ENCODE data around the gene MYB. TPM values are rescaled to one million over a fixed set of nuclear protein-coding genes. Genes with fewer than 3 reads are reported as not detected.
"Not testable (repeated sequence)": the region's sequence is repeated elsewhere in the genome, so short reads cannot be mapped to it uniquely, and the experiment has no call there.

MYB gene
- total RNA-seq, 2 experiments from 2014 or later = 7.5 to 8.2 TPM

DNA sequence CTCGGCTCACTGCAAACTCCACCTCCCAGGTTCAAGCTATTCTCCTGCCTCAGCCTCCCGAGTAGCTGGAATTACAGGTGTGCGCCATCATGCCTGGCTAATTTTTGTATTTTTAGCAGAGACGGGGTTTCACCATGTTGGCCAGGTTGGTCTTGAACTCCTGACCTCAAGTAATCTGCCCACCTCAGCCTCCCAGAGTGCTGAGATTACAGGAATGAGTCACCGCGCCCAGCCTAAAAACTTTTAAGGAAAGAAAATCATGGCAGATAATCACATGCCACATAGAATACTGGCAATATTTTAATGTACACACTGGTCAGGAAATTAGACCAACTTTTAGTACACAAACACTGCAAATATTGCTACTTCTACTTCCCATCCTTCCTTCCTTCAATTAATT is 16.7 kb upstream of the MYB start:
- not testable (repeated sequence) for H3K9me3 Mint-ChIP-seq (ENCODE audit: insufficient read depth); DNase-seq; H3K27ac Mint-ChIP-seq; H3K27me3 Mint-ChIP-seq (ENCODE audit: low read depth); H3K36me3 Mint-ChIP-seq (ENCODE audit: low read depth); H3K4me3 Mint-ChIP-seq; ATAC-seq
- CTCF ChIA-PET = interaction anchor here (1.3 to 11.9 kb wide), 3 partner anchors 15 to 21 kb away, joined by 5 to 165 read pairs (median 32); partner anchors contain the start of gene MYB
- peaks cover 42% of the 10 kb centered on the region for H3K4me1 Mint-ChIP-seq (ENCODE audit: low read depth)
- POLR2A ChIA-PET = interaction anchor here (1.2 to 12.0 kb wide), 4 partner anchors 16 to 110 kb away, joined by 3 to 212 read pairs (median 10); partner anchors contain the start of genes HBS1L and MYB

GRCh38 chr6:135165031-135165430 is 16.1 kb upstream of the MYB start:
- no peak overlapping the region for H3K4me3 Mint-ChIP-seq
- peaks cover 38% of the 10 kb centered on the region for H3K4me1 Mint-ChIP-seq (ENCODE audit: low read depth)
- DNase-seq (no peak), ATAC-seq (no peak)
- H3K9me3 Mint-ChIP-seq (ENCODE audit: insufficient read depth) = no peaks in the 10 kb centered on the region
- ChIA-PET POLR2A (interaction anchor here (1.2 to 12.0 kb wide), 3 partner anchors 16 to 36 kb away, joined by 3 to 212 read pairs (median 14); partner anchors contain the start of gene MYB), CTCF (interaction anchor here (1.3 to 11.9 kb wide), 2 partner anchors 15 to 21 kb away, joined by 5 to 165 read pairs; partner anchors contain the start of gene MYB)
- H3K27ac Mint-ChIP-seq = no peak overlapping the region
- H3K36me3 Mint-ChIP-seq (ENCODE audit: low read depth) = no peaks in the 10 kb centered on the region
- no peaks in the 10 kb centered on the region for H3K27me3 Mint-ChIP-seq (ENCODE audit: low read depth)

GRCh38 chr6:135166515-135166914 is 14.6 kb upstream of the MYB start:
- H3K4me1 Mint-ChIP-seq (ENCODE audit: low read depth) = peaks cover 34% of the 10 kb centered on the region
- CTCF ChIA-PET = interaction anchor here (11.9 kb wide), 1 partner anchor 13 kb away, joined by 165 read pairs; the partner anchor contains the start of gene MYB
- no peak for DNase-seq
- no peaks in the 10 kb centered on the region for H3K27me3 Mint-ChIP-seq (ENCODE audit: low read depth)
- POLR2A ChIA-PET = interaction anchor here (12.0 kb wide), 1 partner anchor 14 kb away, joined by 212 read pairs; the partner anchor contains the start of gene MYB
- H3K36me3 Mint-ChIP-seq (ENCODE audit: low read depth) = no peaks in the 10 kb centered on the region
- no peak for ATAC-seq
- no peaks in the 10 kb centered on the region for H3K9me3 Mint-ChIP-seq (ENCODE audit: insufficient read depth)
- no peak overlapping the region for H3K27ac Mint-ChIP-seq
- H3K4me3 Mint-ChIP-seq = no peak overlapping the region

- ATAC-seq (no peak), DNase-seq (no peak)
- no peaks in the 10 kb centered on the region for H3K36me3 Mint-ChIP-seq (ENCODE audit: low read depth)
- H3K9me3 Mint-ChIP-seq (ENCODE audit: insufficient read depth) = no peaks in the 10 kb centered on the region
- H3K27ac Mint-ChIP-seq = no peak overlapping the region
- H3K27me3 Mint-ChIP-seq (ENCODE audit: low read depth) = no peaks in the 10 kb centered on the region
- CTCF ChIA-PET = interaction anchor here (1.0 to 11.9 kb wide), 6 partner anchors 12 to 39 kb away, joined by 3 to 165 read pairs (median 4); partner anchors contain the start of gene MYB
- no peak overlapping the region for H3K4me3 Mint-ChIP-seq
- POLR2A ChIA-PET = interaction anchor here (1.3 to 12.0 kb wide), 2 partner anchors 13 to 113 kb away, joined by 3 to 212 read pairs; partner anchors contain the start of genes HBS1L and MYB
- H3K4me1 Mint-ChIP-seq (ENCODE audit: low read depth) = peaks cover 23% of the 10 kb centered on the region
Observed at GRCh38 chr6:135167617-135168016, 13.5 kb upstream of the MYB start.

- Mint-ChIP-seq H3K9me3 (ENCODE audit: insufficient read depth) (no peaks in the 10 kb centered on the region), H3K4me1 (ENCODE audit: low read depth) (peaks cover 18% of the 10 kb centered on the region), H3K36me3 (ENCODE audit: low read depth) (no peaks in the 10 kb centered on the region), H3K27me3 (ENCODE audit: low read depth) (no peaks in the 10 kb centered on the region), H3K27ac (no peak overlapping the region), H3K4me3 (no peak overlapping the region)
- POLR2A ChIA-PET = interaction anchor here (12.0 kb wide), 1 partner anchor 12 kb away, joined by 212 read pairs; the partner anchor contains the start of gene MYB
- ATAC-seq (no peak), DNase-seq (no peak)
- CTCF ChIA-PET = interaction anchor here (0.8 to 11.9 kb wide), 8 partner anchors 11 to 82 kb away, joined by 3 to 165 read pairs (median 4); partner anchors contain the start of gene MYB
Observed at GRCh38 chr6:135168766-135169165, 12.3 kb upstream of the MYB start.

DNA sequence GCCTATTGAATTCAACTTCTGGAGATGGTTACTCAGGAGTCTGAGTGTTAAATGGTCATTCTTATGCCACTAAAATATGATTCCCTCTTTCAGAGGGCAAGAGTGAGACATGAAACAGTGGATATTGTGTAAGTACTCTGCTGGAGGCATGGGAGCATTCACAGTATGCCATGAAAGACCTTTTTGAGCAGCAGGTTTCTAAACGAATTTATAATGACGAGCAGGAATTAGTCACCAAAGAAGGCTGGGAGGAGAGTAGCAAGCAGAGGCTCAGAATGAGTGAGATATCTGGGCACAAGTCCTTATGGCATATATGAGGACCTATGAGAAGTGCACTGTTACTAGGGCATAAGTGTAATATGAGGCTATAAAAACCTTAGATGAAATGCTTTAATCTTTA is 10.9 kb upstream of the MYB start:
- Mint-ChIP-seq H3K4me1 (ENCODE audit: low read depth) (peaks cover 13% of the 10 kb centered on the region), H3K27me3 (ENCODE audit: low read depth) (no peaks in the 10 kb centered on the region), H3K9me3 (ENCODE audit: insufficient read depth) (no peaks in the 10 kb centered on the region), H3K36me3 (ENCODE audit: low read depth) (no peaks in the 10 kb centered on the region), H3K4me3 (no peak overlapping the region), H3K27ac (peak overlapping the region; percentile 0)
- CTCF ChIA-PET = interaction anchor here (0.8 to 11.9 kb wide), 3 partner anchors 10 to 17 kb away, joined by 3 to 165 read pairs (median 3); partner anchors contain the start of gene MYB
- DNase-seq (no peak), ATAC-seq (no peak)
- POLR2A ChIA-PET = interaction anchor here (12.0 kb wide), 1 partner anchor 11 kb away, joined by 212 read pairs; the partner anchor contains the start of gene MYB

DNA sequence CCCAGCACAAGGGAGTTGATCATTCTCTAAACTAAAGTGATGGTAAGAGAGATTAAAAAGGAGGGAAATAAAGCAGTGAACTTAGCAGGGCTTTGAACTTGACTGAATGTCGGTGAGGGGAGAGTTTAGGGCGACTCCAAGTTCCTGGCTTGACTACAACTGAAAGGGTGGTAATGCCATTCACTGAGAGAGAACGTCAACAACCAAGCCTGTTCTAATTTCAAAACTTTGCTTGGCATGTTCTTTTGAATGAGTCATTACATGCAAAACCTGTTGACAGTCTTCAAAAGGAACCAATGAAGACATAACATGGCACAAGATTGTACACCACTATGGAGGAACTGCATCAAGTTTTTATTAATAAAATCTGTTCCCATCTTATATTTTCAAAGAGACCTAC is 10.3 kb upstream of the MYB start:
- H3K27me3 Mint-ChIP-seq (ENCODE audit: low read depth) = no peaks in the 10 kb centered on the region
- peaks cover 13% of the 10 kb centered on the region for H3K4me1 Mint-ChIP-seq (ENCODE audit: low read depth)
- ChIA-PET POLR2A (interaction anchor here (1.3 kb wide), 1 partner anchor 8 kb away, joined by 4 read pairs; no protein-coding TSS in a partner anchor), CTCF (no interaction called here)
- no peak for DNase-seq
- ATAC-seq = peak; percentile 30
- H3K9me3 Mint-ChIP-seq (ENCODE audit: insufficient read depth) = no peaks in the 10 kb centered on the region
- no peaks in the 10 kb centered on the region for H3K36me3 Mint-ChIP-seq (ENCODE audit: low read depth)
- H3K4me3 Mint-ChIP-seq = no peak overlapping the region
- peak overlapping the region; percentile 0 for H3K27ac Mint-ChIP-seq

GRCh38 chr6:135173242-135173988 is 7.7 kb upstream of the MYB start:
- no peak for ATAC-seq
- ChIA-PET POLR2A (interaction anchor here (2.4 kb wide), 1 partner anchor 7 kb away, joined by 13 read pairs; the partner anchor contains the start of gene MYB), CTCF (interaction anchor here (1.0 to 1.8 kb wide), 4 partner anchors 11 to 137 kb away, joined by 3 to 6 read pairs (median 4); no protein-coding TSS in a partner anchor)
- Mint-ChIP-seq H3K27ac (no peak overlapping the region), H3K9me3 (ENCODE audit: insufficient read depth) (no peaks in the 10 kb centered on the region), H3K4me3 (no peak overlapping the region), H3K4me1 (ENCODE audit: low read depth) (peaks cover 20% of the 10 kb centered on the region), H3K27me3 (ENCODE audit: low read depth) (no peaks in the 10 kb centered on the region), H3K36me3 (ENCODE audit: low read depth) (no peaks in the 10 kb centered on the region)
- no peak for DNase-seq

- H3K27ac Mint-ChIP-seq = no peak overlapping the region
Observed at GRCh38 chr6:135173989-135174484, 7.1 kb upstream of the MYB start.

GRCh38 chr6:135176058-135176457 is 5.0 kb upstream of the MYB start:
- Mint-ChIP-seq H3K27ac (no peak overlapping the region), H3K36me3 (ENCODE audit: low read depth) (no peaks in the 10 kb centered on the region), H3K27me3 (ENCODE audit: low read depth) (no peaks in the 10 kb centered on the region), H3K4me1 (ENCODE audit: low read depth) (peaks cover 18% of the 10 kb centered on the region), H3K9me3 (ENCODE audit: insufficient read depth) (no peaks in the 10 kb centered on the region), H3K4me3 (no peak overlapping the region)
- CTCF ChIA-PET = interaction anchor here (0.9 to 11.7 kb wide), 2 partner anchors 11 to 59 kb away, joined by 3 to 165 read pairs; no protein-coding TSS in a partner anchor
- POLR2A ChIA-PET = interaction anchor here (9.1 kb wide), 1 partner anchor 11 kb away, joined by 212 read pairs; no protein-coding TSS in a partner anchor
- DNase-seq (no peak), ATAC-seq (no peak)

More at GRCh38 chr6:135173989-135174484, 7.1 kb upstream of the MYB start:
- CTCF ChIA-PET = interaction anchor here (1.0 to 11.7 kb wide), 2 partner anchors 9 kb away, joined by 3 to 165 read pairs; no protein-coding TSS in a partner anchor
- no peaks in the 10 kb centered on the region for H3K36me3 Mint-ChIP-seq (ENCODE audit: low read depth)
- DNase-seq (no peak), ATAC-seq (no peak)
- H3K4me1 Mint-ChIP-seq (ENCODE audit: low read depth) = peaks cover 20% of the 10 kb centered on the region
- POLR2A ChIA-PET = interaction anchor here (0.6 kb wide), 1 partner anchor 71 kb away, joined by 3 read pairs; no protein-coding TSS in a partner anchor
- H3K4me3 Mint-ChIP-seq = no peak overlapping the region
- no peaks in the 10 kb centered on the region for H3K27me3 Mint-ChIP-seq (ENCODE audit: low read depth)
- no peaks in the 10 kb centered on the region for H3K9me3 Mint-ChIP-seq (ENCODE audit: insufficient read depth)

GRCh38 chr6:135176464-135176863 is 4.6 kb upstream of the MYB start:
- ATAC-seq (no peak), DNase-seq (no peak)
- no peaks in the 10 kb centered on the region for H3K9me3 Mint-ChIP-seq (ENCODE audit: insufficient read depth)
- H3K27ac Mint-ChIP-seq = no peak overlapping the region
- POLR2A ChIA-PET = interaction anchor here (9.1 kb wide), 1 partner anchor 12 kb away, joined by 212 read pairs; no protein-coding TSS in a partner anchor
- peaks cover 17% of the 10 kb centered on the region for H3K4me1 Mint-ChIP-seq (ENCODE audit: low read depth)
- CTCF ChIA-PET = interaction anchor here (0.9 to 11.7 kb wide), 3 partner anchors 12 to 59 kb away, joined by 3 to 165 read pairs (median 3); no protein-coding TSS in a partner anchor
- H3K4me3 Mint-ChIP-seq = no peak overlapping the region
- no peaks in the 10 kb centered on the region for H3K27me3 Mint-ChIP-seq (ENCODE audit: low read depth)
- H3K36me3 Mint-ChIP-seq (ENCODE audit: low read depth) = no peaks in the 10 kb centered on the region
